Measurements from ENCODE around the gene FANCC. TPM values are rescaled to one million over a fixed set of nuclear protein-coding genes. Genes with fewer than 3 reads are reported as not detected.

Gene FANCC
- total and polyA plus RNA-seq, 2 of the 4 experiments (the other 2 are of a cell fraction) = 4.7 to 6.3 TPM

GRCh38 chr9:95157481-95158151 is 159.9 kb downstream of the FANCC start:
- no peak overlapping the region for H2AK9ac ChIP-seq (replicated peaks; ENCODE audit: low read depth, low read length, poor library complexity)
- H3K79me1 ChIP-seq (ENCODE audit: low read depth in 1 of 2, low read length in 2 of 2) = no peaks in the 10 kb centered on the region
- ChIA-PET POLR2A (ENCODE audit: unreplicated experiment) (no interaction called here), CTCF (interaction anchor here (1.0 kb wide), 1 partner anchor 11 kb away, joined by 5 read pairs; no protein-coding TSS in a partner anchor)
- H3K23ac ChIP-seq (ENCODE audit: low read depth, low read length) = no peak overlapping the region
- TF ChIP-seq CEBPB (IDR thresholded peaks at IDR 0.05; ENCODE audit: low read depth, low read length) = peak; percentile 100
- no peak for TF ChIP-seq SMC3 (IDR thresholded peaks at IDR 0.05; ENCODE audit: low read depth, low read length)
- H2BK15ac ChIP-seq (ENCODE audit: low read depth, low read length) = no peak overlapping the region
- no peak overlapping the region for H2BK20ac ChIP-seq (ENCODE audit: low read depth, low read length)
- no peak overlapping the region; the same call in 1 of the 2 replicates for H3K4ac ChIP-seq (ENCODE audit: low read depth, low read length)
- no peaks in the 10 kb centered on the region for H3K27me3 ChIP-seq (ENCODE audit: control insufficient read depth, insufficient read depth, low read length)
- H2AK5ac ChIP-seq (ENCODE audit: low read depth, low read length) = no peak overlapping the region
- H4K5ac ChIP-seq (ENCODE audit: low read depth, low read length) = no peak overlapping the region
- no TSS peak for BruUV-seq (replicated peaks)
- no peak overlapping the region for H3K14ac ChIP-seq (replicated peaks; ENCODE audit: low read depth, low read length)
- no peak overlapping the region for H4K91ac ChIP-seq (ENCODE audit: insufficient read depth, low read depth, low read length)
- H3K27ac ChIP-seq (ENCODE audit: insufficient read depth, low read length) = no peak overlapping the region
- peaks cover 5% of the 10 kb centered on the region for H3K4me1 ChIP-seq (ENCODE audit: control insufficient read depth, insufficient read depth, low read length)
- H3K56ac ChIP-seq (ENCODE audit: extremely low read depth, insufficient read depth, low read length) = no peak overlapping the region
- ATAC-seq (ENCODE audit: low read depth) (peak; percentile 96), DNase-seq (peak; percentile 94)
- WGBS, 2 experiments (ENCODE audit: extremely low coverage in 2 of 2, insufficient read length in 1 of 2) = no CpG with 5 or more reads among the region's 7 CpGs
- peak overlapping the region; percentile 57 for H3K4me2 ChIP-seq (ENCODE audit: low read depth, low read length)
- H2AFZ ChIP-seq (replicated peaks; ENCODE audit: low read length, poor library complexity) = no peak overlapping the region
- H3K4me3 ChIP-seq (ENCODE audit: insufficient read depth, low read depth, low read length) = peak overlapping the region; percentile 11; the same call in 1 of the 2 replicates
- in situ Hi-C loops (cut with MboI; ENCODE audit: low sequenced_read_pairs) = no loop called here
- intact Hi-C loops (cut with micrococcal nuclease) = no loop called here
- H3K36me3 ChIP-seq (ENCODE audit: control insufficient read depth, insufficient read depth, low read length) = no peaks in the 10 kb centered on the region
- H4K8ac ChIP-seq (ENCODE audit: low read depth in 2 of 2, low read length in 2 of 2) = no peak overlapping the region
- H4K20me1 ChIP-seq (ENCODE audit: insufficient read depth, low read length) = 0 out of 2 replicates have a peak, but pooled peaks cover 7% of the 10 kb centered on the region
- dilution Hi-C loops (cut with HindIII; ENCODE audit: low sequenced_read_pairs, unreplicated experiment) = no loop called here
- no peak overlapping the region for H3K18ac ChIP-seq (ENCODE audit: low read depth, low read length)
- no peaks in the 10 kb centered on the region for H3K9me3 ChIP-seq (ENCODE audit: control insufficient read depth, insufficient read depth, low read length)
- H2BK5ac ChIP-seq (ENCODE audit: low read depth, low read length, poor library complexity, severe bottlenecking) = peak overlapping the region; percentile 0
- no peak overlapping the region for H3K9ac ChIP-seq (ENCODE audit: low read depth, low read length)
- no peaks in the 10 kb centered on the region; the same call in 1 of the 2 replicates for H3K9me1 ChIP-seq (ENCODE audit: insufficient read depth, low read length)
- H2BK120ac ChIP-seq (ENCODE audit: low read depth, low read length) = no peak overlapping the region

Measured in IMR-90 (cell line).